ENCODE data around the gene DPEP3. TPM values are rescaled to one million over a fixed set of nuclear protein-coding genes. Genes with fewer than 3 reads are reported as not detected.
"Not testable (repeated sequence)": the region's sequence is repeated elsewhere in the genome, so short reads cannot be mapped to it uniquely, and the experiment has no call there.

The DPEP3 gene
- polyA plus RNA-seq (2013, experiment 1 of 2): not detected
- not detected for polyA plus RNA-seq (2013, experiment 2 of 2)

GRCh38 chr16:67979955-67980678, at the start of gene DPEP3:
DPEP3 (minus strand) TSS chr16:67980499; CDS start chr16:67980380, 119 bp downstream.
- no peaks in the 10 kb centered on the region for H3K4me1 ChIP-seq (ENCODE audit: control insufficient read depth, insufficient read depth, low read length, poor library complexity, severe bottlenecking)
- WGBS, 2 experiments (ENCODE audit: insufficient coverage in 2 of 2): 90 to 96% methylated on average over 48 to 62 of the region's 62 CpGs
- H3K27ac ChIP-seq (ENCODE audit: low read depth, low read length, severe bottlenecking): no peak within 1 kb of the TSS
- no peak within 1 kb of the TSS for H3K4me3 ChIP-seq (ENCODE audit: extremely low read depth, insufficient read depth, low read length, poor library complexity, severe bottlenecking)
- H3K9me3 ChIP-seq (ENCODE audit: control insufficient read depth, low read length): no peaks in the 10 kb centered on the region
- no peaks in the 10 kb centered on the region for H3K36me3 ChIP-seq (ENCODE audit: control insufficient read depth, insufficient read depth, low read length)

GRCh38 chr16:68028996-68029395, 48.7 kb upstream of the DPEP3 start:
- H3K36me3 ChIP-seq (ENCODE audit: control insufficient read depth, insufficient read depth, low read length): peaks cover 30% of the 10 kb centered on the region
- H3K9me3 ChIP-seq (ENCODE audit: control insufficient read depth, low read length): no peaks in the 10 kb centered on the region
- 84 to 100% methylated on average over 1 to 2 of the region's 3 CpGs for WGBS, 2 experiments (ENCODE audit: insufficient coverage in 2 of 2)
- no peak overlapping the region for H3K27ac ChIP-seq (ENCODE audit: low read depth, low read length, severe bottlenecking)
- no peak overlapping the region for H3K4me3 ChIP-seq (ENCODE audit: extremely low read depth, insufficient read depth, low read length, poor library complexity, severe bottlenecking)
- peaks cover 5% of the 10 kb centered on the region for H3K4me1 ChIP-seq (ENCODE audit: control insufficient read depth, insufficient read depth, low read length, poor library complexity, severe bottlenecking)

GRCh38 chr16:68022728-68023537, 42.6 kb upstream of the DPEP3 start, which contains the start of the genes DDX28 and DUS2:
DDX28 (minus strand) TSS chr16:68023232; CDS start chr16:68023202, 30 bp downstream.
DUS2 (plus strand) TSS chr16:68023284; CDS start chr16:68038024, 14,740 bp downstream.
- 0% methylated on average over 75 to 80 of the region's 84 CpGs for WGBS, 2 experiments (ENCODE audit: insufficient coverage in 2 of 2)
- peak within 1 kb of the TSS; percentile 89 for H3K4me3 ChIP-seq (ENCODE audit: extremely low read depth, insufficient read depth, low read length, poor library complexity, severe bottlenecking)
- peak within 1 kb of the TSS; percentile 84 for H3K27ac ChIP-seq (ENCODE audit: low read depth, low read length, severe bottlenecking)

GRCh38 chr16:68022278-68022727, 42.0 kb upstream of the DPEP3 start:
- peak overlapping the region; percentile 84 for H3K27ac ChIP-seq (ENCODE audit: low read depth, low read length, severe bottlenecking)
- 19 to 28% methylated on average over 16 to 19 of the region's 19 CpGs for WGBS, 2 experiments (ENCODE audit: insufficient coverage in 2 of 2)
- peaks cover 21% of the 10 kb centered on the region for H3K36me3 ChIP-seq (ENCODE audit: control insufficient read depth, insufficient read depth, low read length)
- H3K9me3 ChIP-seq (ENCODE audit: control insufficient read depth, low read length): no peaks in the 10 kb centered on the region
- H3K4me1 ChIP-seq (ENCODE audit: control insufficient read depth, insufficient read depth, low read length, poor library complexity, severe bottlenecking): peaks cover 11% of the 10 kb centered on the region
- peak overlapping the region; percentile 89 for H3K4me3 ChIP-seq (ENCODE audit: extremely low read depth, insufficient read depth, low read length, poor library complexity, severe bottlenecking)

More at GRCh38 chr16:68022728-68023537, 42.6 kb upstream of the DPEP3 start, which contains the start of the genes DDX28 and DUS2:
- Histone ChIP-seq H3K4me1 (ENCODE audit: control insufficient read depth, insufficient read depth, low read length, poor library complexity, severe bottlenecking) (peaks cover 11% of the 10 kb centered on the region), H3K9me3 (ENCODE audit: control insufficient read depth, low read length) (no peaks in the 10 kb centered on the region), H3K36me3 (ENCODE audit: control insufficient read depth, insufficient read depth, low read length) (peaks cover 27% of the 10 kb centered on the region)

DNA sequence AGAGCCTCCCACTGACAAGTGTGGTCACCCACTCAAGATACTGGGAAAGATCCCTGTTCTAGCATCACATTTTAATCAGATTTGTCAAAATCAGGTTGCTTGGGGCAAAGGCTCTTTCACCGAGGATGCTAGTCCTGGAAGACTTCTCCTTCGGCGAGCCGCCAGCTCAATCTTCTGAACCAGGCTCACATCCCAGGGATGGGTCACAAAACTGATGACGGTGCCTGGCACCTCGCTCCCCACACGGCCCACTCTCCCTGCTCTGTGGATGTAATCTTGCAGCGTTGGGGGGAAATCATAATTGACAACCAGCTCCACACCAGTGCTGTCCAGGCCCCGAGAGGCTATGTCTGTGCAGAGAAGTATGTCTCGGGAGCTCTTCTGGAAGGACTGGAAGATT, 41.2 kb upstream of the DPEP3 start:
- Histone ChIP-seq H3K4me3 (ENCODE audit: extremely low read depth, insufficient read depth, low read length, poor library complexity, severe bottlenecking) (peak overlapping the region; percentile 89), H3K4me1 (ENCODE audit: control insufficient read depth, insufficient read depth, low read length, poor library complexity, severe bottlenecking) (peaks cover 11% of the 10 kb centered on the region), H3K27ac (ENCODE audit: low read depth, low read length, severe bottlenecking) (no peak overlapping the region), H3K9me3 (ENCODE audit: control insufficient read depth, low read length) (no peaks in the 10 kb centered on the region), H3K36me3 (ENCODE audit: control insufficient read depth, insufficient read depth, low read length) (peaks cover 14% of the 10 kb centered on the region)
- 99% methylated on average over 6 to 8 of the region's 10 CpGs for WGBS, 2 experiments (ENCODE audit: insufficient coverage in 2 of 2)

DNA sequence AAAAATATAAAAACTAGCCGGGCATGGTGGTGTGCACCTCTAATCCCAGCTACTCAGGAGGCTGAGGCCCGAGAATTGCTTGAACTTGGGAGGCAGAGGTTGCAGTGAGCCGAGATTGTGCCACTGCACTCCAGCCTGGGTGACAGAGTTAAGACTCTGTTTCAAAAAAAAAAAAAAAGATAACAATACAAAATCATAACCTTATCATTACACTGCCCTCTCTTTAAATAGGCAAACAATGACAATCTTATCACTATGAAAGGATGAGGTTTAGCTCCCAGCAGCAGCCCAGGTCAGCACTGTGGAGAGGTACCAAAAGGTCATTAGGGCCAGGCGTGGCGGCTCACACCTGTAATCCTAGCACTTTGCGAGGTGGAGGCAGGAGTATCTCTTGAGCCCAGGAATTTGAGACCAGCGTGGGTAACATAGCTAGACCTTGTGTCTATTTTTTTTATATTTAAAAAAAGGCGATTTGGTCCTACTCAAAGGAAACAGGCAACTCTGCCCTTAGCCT, 38.9 kb upstream of the DPEP3 start:
- Histone ChIP-seq H3K9me3 (ENCODE audit: control insufficient read depth, low read length) (no peaks in the 10 kb centered on the region), H3K27ac (ENCODE audit: low read depth, low read length, severe bottlenecking) (no peak overlapping the region)
- WGBS, 2 experiments (ENCODE audit: insufficient coverage in 2 of 2): 89 to 96% methylated on average over 3 to 4 of the region's 8 CpGs

GRCh38 chr16:68015681-68016080, 35.4 kb upstream of the DPEP3 start, which contains the start of gene DPEP2NB:
DPEP2NB (minus strand) TSS chr16:68015911; CDS start chr16:68015770, 141 bp downstream.
- Histone ChIP-seq H3K9me3 (ENCODE audit: control insufficient read depth, low read length) (no peaks in the 10 kb centered on the region), H3K36me3 (ENCODE audit: control insufficient read depth, insufficient read depth, low read length) (no peaks in the 10 kb centered on the region), H3K4me1 (ENCODE audit: control insufficient read depth, insufficient read depth, low read length, poor library complexity, severe bottlenecking) (no peaks in the 10 kb centered on the region), H3K27ac (ENCODE audit: low read depth, low read length, severe bottlenecking) (no peak within 1 kb of the TSS), H3K4me3 (ENCODE audit: extremely low read depth, insufficient read depth, low read length, poor library complexity, severe bottlenecking) (no peak within 1 kb of the TSS)
- WGBS, 2 experiments (ENCODE audit: insufficient coverage in 2 of 2): 96 to 98% methylated on average over 4 to 5 of the region's 5 CpGs

More for the DNA sequence above, 38.9 kb upstream of the DPEP3 start:
- peaks cover 12% of the 10 kb centered on the region for H3K36me3 ChIP-seq (ENCODE audit: control insufficient read depth, insufficient read depth, low read length)
- no peak overlapping the region for H3K4me3 ChIP-seq (ENCODE audit: extremely low read depth, insufficient read depth, low read length, poor library complexity, severe bottlenecking)
- H3K4me1 ChIP-seq (ENCODE audit: control insufficient read depth, insufficient read depth, low read length, poor library complexity, severe bottlenecking): peaks cover 11% of the 10 kb centered on the region

- H3K4me3 ChIP-seq (ENCODE audit: extremely low read depth, insufficient read depth, low read length, poor library complexity, severe bottlenecking): no peak overlapping the region
- WGBS, 2 experiments (ENCODE audit: insufficient coverage in 2 of 2): 82% methylated on average over 1 of the region's 1 CpG; no CpG with 5 or more reads in 1 of the 2 experiments
- H3K36me3 ChIP-seq (ENCODE audit: control insufficient read depth, insufficient read depth, low read length): no peaks in the 10 kb centered on the region
- no peak overlapping the region for H3K27ac ChIP-seq (ENCODE audit: low read depth, low read length, severe bottlenecking)
- H3K4me1 ChIP-seq (ENCODE audit: control insufficient read depth, insufficient read depth, low read length, poor library complexity, severe bottlenecking): no peaks in the 10 kb centered on the region
- no peaks in the 10 kb centered on the region for H3K9me3 ChIP-seq (ENCODE audit: control insufficient read depth, low read length)
These were observed 33.1 kb upstream of the DPEP3 start for GRCh38 chr16:68013440-68013839.

DNA sequence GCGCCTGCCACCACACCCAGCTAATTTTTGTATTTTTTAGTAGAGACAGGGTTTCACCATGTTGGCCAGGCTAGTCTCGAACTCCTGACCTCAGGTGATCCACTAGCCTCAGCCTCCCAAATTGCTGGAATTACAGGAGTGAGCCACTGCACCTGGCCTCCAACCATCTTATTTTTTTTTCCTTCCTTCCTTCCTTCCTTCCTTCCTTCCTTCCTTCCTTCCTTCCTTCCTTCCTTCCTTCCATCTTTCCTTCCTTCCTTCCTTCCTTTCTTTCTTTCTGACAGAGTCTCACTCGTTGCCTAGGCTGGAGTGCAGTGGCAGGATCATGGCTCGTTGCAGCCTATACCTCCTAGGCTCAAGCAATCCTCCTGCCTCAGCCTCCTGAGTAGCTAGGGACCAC, 29.6 kb upstream of the DPEP3 start:
- H3K4me3 ChIP-seq (ENCODE audit: extremely low read depth, insufficient read depth, low read length, poor library complexity, severe bottlenecking); H3K36me3 ChIP-seq (ENCODE audit: control insufficient read depth, insufficient read depth, low read length); H3K9me3 ChIP-seq (ENCODE audit: control insufficient read depth, low read length); H3K4me1 ChIP-seq (ENCODE audit: control insufficient read depth, insufficient read depth, low read length, poor library complexity, severe bottlenecking); H3K27ac ChIP-seq (ENCODE audit: low read depth, low read length, severe bottlenecking): not testable (repeated sequence)
- WGBS, 2 experiments (ENCODE audit: insufficient coverage in 2 of 2): 96% methylated on average over 3 of the region's 4 CpGs; no CpG with 5 or more reads in 1 of the 2 experiments

- Histone ChIP-seq H3K36me3 (ENCODE audit: control insufficient read depth, insufficient read depth, low read length) (no peaks in the 10 kb centered on the region), H3K27ac (ENCODE audit: low read depth, low read length, severe bottlenecking) (no peak overlapping the region)
- WGBS, 2 experiments (ENCODE audit: insufficient coverage in 2 of 2): 70 to 72% methylated on average over 7 to 8 of the region's 9 CpGs
These were observed 28.9 kb upstream of the DPEP3 start for GRCh38 chr16:68009157-68009735.

More at GRCh38 chr16:68009157-68009735, 28.9 kb upstream of the DPEP3 start:
- H3K4me1 ChIP-seq (ENCODE audit: control insufficient read depth, insufficient read depth, low read length, poor library complexity, severe bottlenecking): no peaks in the 10 kb centered on the region
- H3K4me3 ChIP-seq (ENCODE audit: extremely low read depth, insufficient read depth, low read length, poor library complexity, severe bottlenecking): no peak overlapping the region
- no peaks in the 10 kb centered on the region for H3K9me3 ChIP-seq (ENCODE audit: control insufficient read depth, low read length)
